Subcutaneous adipose tissue (tissue), 4 donors: ENCODE measurements around the gene ERC2. TPM values are rescaled to one million over a fixed set of nuclear protein-coding genes. Genes with fewer than 3 reads are reported as not detected.

ENCODE experiments used
- CTCF ChIP-seq: fragments of 450-650 bp; IDR thresholded peaks from one replicate; pipeline ENCODE4 v1.5.1; 2016; ENCODE audit warnings: low read depth, mild to moderate bottlenecking, control low read depth, antibody characterized with exemption, moderate library complexity
- total RNA-seq, 4 donors: library from RNA; depleted of rRNA; stranded (reverse); fragments of >200 nt; gene quantifications; one replicate each; pipeline ENCODE4 v1.1.0, GENCODE V29; 2016

ERC2 gene
- total RNA-seq, 4 donors from 2014 or later = 1.1 TPM; not detected in 3

- TF ChIP-seq CTCF = no peak
Observed at GRCh38 chr3:56268616-56269383, 199.5 kb downstream of the ERC2 start.

- no peak for TF ChIP-seq CTCF
Observed at GRCh38 chr3:56260262-56260661, 208.0 kb downstream of the ERC2 start.

- TF ChIP-seq CTCF = no peak
Observed at GRCh38 chr3:56257826-56258225, 210.4 kb downstream of the ERC2 start.

- no peak for TF ChIP-seq CTCF
Observed at GRCh38 chr3:56254835-56255234, 213.4 kb downstream of the ERC2 start.

- TF ChIP-seq CTCF = no peak
Observed at GRCh38 chr3:56253941-56254665, 214.2 kb downstream of the ERC2 start.

GRCh38 chr3:56251343-56251945 is 216.8 kb downstream of the ERC2 start:
- TF ChIP-seq CTCF = no peak

GRCh38 chr3:56248021-56248420 is 220.2 kb downstream of the ERC2 start:
- TF ChIP-seq CTCF = no peak
